WTC11 (cell line): Measurements from ENCODE around the gene CAGE1. TPM values are rescaled to one million over a fixed set of nuclear protein-coding genes. Genes with fewer than 3 reads are reported as not detected.

Source experiments
- ATAC-seq: fragments of 200-7000 bp; cut with Tn5 transposase; 2 replicates; pipeline ENCODE4 v1.10.0; 2021; ENCODE audit warnings: mild to moderate bottlenecking, moderate library complexity
- CTCF ChIA-PET: fragments of 300-600 bp; sonication (Branson Sonifier 250); formaldehyde crosslinking; loops from one replicate; lab custom pipeline; 2021; ENCODE audit warnings: antibody characterized with exemption; lab: Charles Lee
- POLR2A ChIA-PET: fragments of 350-600 bp; sonication (Branson Sonifier 250); formaldehyde crosslinking; loops from one replicate; lab custom pipeline; 2021; ENCODE audit warnings: antibody characterized with exemption; lab: Charles Lee
- DNase-seq: peaks from one replicate; pipeline ENCODE4 v3.0.0; 2021; ENCODE audit warnings: low spot score
- H3K27ac Mint-ChIP-seq: 2 replicates; pipeline ENCODE4 v1.8.0; 2021; ENCODE audit warnings: mixed read lengths
- H3K27me3 Mint-ChIP-seq: 2 replicates; pipeline ENCODE4 v1.8.0; 2021; ENCODE audit warnings: low read depth, mild to moderate bottlenecking, moderate library complexity, mixed read lengths
- H3K36me3 Mint-ChIP-seq: 2 replicates; pipeline ENCODE4 v1.8.0; 2021; ENCODE audit warnings: mixed read lengths
- H3K4me1 Mint-ChIP-seq: 2 replicates; pipeline ENCODE4 v1.8.0; 2022; ENCODE audit warnings: mixed read lengths
- H3K4me3 Mint-ChIP-seq: 2 replicates; pipeline ENCODE4 v1.8.0; 2021; ENCODE audit warnings: mild to moderate bottlenecking, moderate library complexity, mixed read lengths
- H3K9me3 Mint-ChIP-seq: 2 replicates; pipeline ENCODE4 v1.8.0; 2021; ENCODE audit warnings: mixed read lengths
- ETV6 ChIP-seq: sonication (generic); formaldehyde crosslinking; IDR thresholded peaks from 2 replicates; pipeline ENCODE4 v1.8.1; 2022; ENCODE audit warnings: mild to moderate bottlenecking, missing genetic modification reagents
- GABPB1 ChIP-seq: sonication (generic); formaldehyde crosslinking; IDR thresholded peaks from 2 replicates; pipeline ENCODE4 v1.8.1; 2023; ENCODE audit warnings: mild to moderate bottlenecking, missing genetic modification reagents
- GRHL2 ChIP-seq: fragments of 250-450 bp; sonication (Bioruptor Pico); IDR thresholded peaks from 2 replicates; pipeline ENCODE4 v1.8.0; 2022; ENCODE audit warnings: mild to moderate bottlenecking, moderate library complexity; ENCODE audit not compliant: insufficient replicate concordance, severe bottlenecking
- HMGA2 ChIP-seq: fragments of 250-450 bp; sonication (Bioruptor Pico); IDR thresholded peaks from 2 replicates; pipeline ENCODE4 v1.4.0; 2021; ENCODE audit warnings: mild to moderate bottlenecking, moderate library complexity
- IRF1 ChIP-seq: sonication (generic); formaldehyde crosslinking; IDR thresholded peaks from 2 replicates; pipeline ENCODE4 v1.8.0; 2023; ENCODE audit warnings: missing genetic modification reagents
- JAZF1 ChIP-seq: fragments of 250-450 bp; sonication (Bioruptor Pico); IDR thresholded peaks from 2 replicates; pipeline ENCODE4 v1.9.0; 2021; ENCODE audit warnings: moderate library complexity, mild to moderate bottlenecking, inconsistent platforms
- OVOL2 ChIP-seq: fragments of 250-450 bp; sonication (Bioruptor Pico); IDR thresholded peaks from 2 replicates; pipeline ENCODE4 v1.9.0; 2021; ENCODE audit warnings: mild to moderate bottlenecking, borderline replicate concordance
- TEAD1 ChIP-seq: sonication (generic); formaldehyde crosslinking; IDR thresholded peaks from 2 replicates; pipeline ENCODE4 v1.8.0; 2022; ENCODE audit warnings: mild to moderate bottlenecking, missing genetic modification reagents
- ZNF121 ChIP-seq: sonication (generic); formaldehyde crosslinking; IDR thresholded peaks from 2 replicates; pipeline ENCODE4 v1.8.0; 2023; ENCODE audit warnings: missing genetic modification reagents
- ZNF219 ChIP-seq: sonication (generic); formaldehyde crosslinking; IDR thresholded peaks from 2 replicates; pipeline ENCODE4 v1.8.0; 2023; ENCODE audit warnings: missing genetic modification reagents, mild to moderate bottlenecking, borderline replicate concordance
- ZNF423 ChIP-seq: fragments of 250-450 bp; sonication (Bioruptor Pico); IDR thresholded peaks from 2 replicates; pipeline ENCODE4 v2.1.2; 2022; ENCODE audit warnings: mild to moderate bottlenecking, moderate library complexity
- ZNF532 ChIP-seq: fragments of 250-450 bp; sonication (Bioruptor Pico); IDR thresholded peaks from 2 replicates; pipeline ENCODE4 v1.9.0; 2021; ENCODE audit warnings: mild to moderate bottlenecking, borderline replicate concordance
- total RNA-seq: library from RNA; stranded (reverse); gene quantifications from 3 replicates; pipeline ENCODE4 v1.2.3, GENCODE V29; 2021
- TF ChIP-seq, protein P1 (sequence below): sonication (generic); formaldehyde crosslinking; IDR thresholded peaks from 2 replicates; pipeline ENCODE4 v1.8.1; 2023; ENCODE audit warnings: mild to moderate bottlenecking, moderate library complexity, missing genetic modification reagents
- TF ChIP-seq, protein P2 (sequence below): sonication (generic); formaldehyde crosslinking; IDR thresholded peaks from 2 replicates; pipeline ENCODE4 v1.8.0; 2023; ENCODE audit warnings: mild to moderate bottlenecking, missing genetic modification reagents
- TF ChIP-seq, protein P3 (sequence below): fragments of 250-450 bp; sonication (Bioruptor Pico); IDR thresholded peaks from 2 replicates; pipeline ENCODE4 v2.1.2; 2022; ENCODE audit warnings: mild to moderate bottlenecking, moderate library complexity

CAGE1 gene
- total RNA-seq, 1 experiment from 2014 or later: 0.07 TPM

- POLR2A ChIA-PET: no interaction called here
- TF ChIP-seq ETV6 (CRISPR knock-in tag) (no peak), IRF1 (CRISPR knock-in tag) (no peak), ZNF532 (CRISPR knock-in tag) (no peak), ZNF121 (CRISPR knock-in tag) (no peak), HMGA2 (CRISPR knock-in tag) (no peak), GABPB1 (CRISPR knock-in tag) (no peak), TEAD1 (CRISPR knock-in tag) (no peak), JAZF1 (CRISPR knock-in tag) (no peak), ZNF219 (CRISPR knock-in tag) (no peak), OVOL2 (CRISPR knock-in tag) (no peak), GRHL2 (CRISPR knock-in tag) (no peak), ZNF423 (CRISPR knock-in tag) (no peak)
- TF ChIP-seq, protein P1, sequence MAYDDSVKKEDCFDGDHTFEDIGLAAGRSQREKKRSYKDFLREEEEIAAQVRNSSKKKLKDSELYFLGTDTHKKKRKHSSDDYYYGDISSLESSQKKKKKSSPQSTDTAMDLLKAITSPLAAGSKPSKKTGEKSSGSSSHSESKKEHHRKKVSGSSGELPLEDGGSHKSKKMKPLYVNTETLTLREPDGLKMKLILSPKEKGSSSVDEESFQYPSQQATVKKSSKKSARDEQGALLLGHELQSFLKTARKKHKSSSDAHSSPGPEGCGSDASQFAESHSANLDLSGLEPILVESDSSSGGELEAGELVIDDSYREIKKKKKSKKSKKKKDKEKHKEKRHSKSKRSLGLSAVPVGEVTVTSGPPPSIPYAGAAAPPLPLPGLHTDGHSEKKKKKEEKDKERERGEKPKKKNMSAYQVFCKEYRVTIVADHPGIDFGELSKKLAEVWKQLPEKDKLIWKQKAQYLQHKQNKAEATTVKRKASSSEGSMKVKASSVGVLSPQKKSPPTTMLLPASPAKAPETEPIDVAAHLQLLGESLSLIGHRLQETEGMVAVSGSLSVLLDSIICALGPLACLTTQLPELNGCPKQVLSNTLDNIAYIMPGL (CRISPR knock-in tag): no peak
- TF ChIP-seq, protein P2, sequence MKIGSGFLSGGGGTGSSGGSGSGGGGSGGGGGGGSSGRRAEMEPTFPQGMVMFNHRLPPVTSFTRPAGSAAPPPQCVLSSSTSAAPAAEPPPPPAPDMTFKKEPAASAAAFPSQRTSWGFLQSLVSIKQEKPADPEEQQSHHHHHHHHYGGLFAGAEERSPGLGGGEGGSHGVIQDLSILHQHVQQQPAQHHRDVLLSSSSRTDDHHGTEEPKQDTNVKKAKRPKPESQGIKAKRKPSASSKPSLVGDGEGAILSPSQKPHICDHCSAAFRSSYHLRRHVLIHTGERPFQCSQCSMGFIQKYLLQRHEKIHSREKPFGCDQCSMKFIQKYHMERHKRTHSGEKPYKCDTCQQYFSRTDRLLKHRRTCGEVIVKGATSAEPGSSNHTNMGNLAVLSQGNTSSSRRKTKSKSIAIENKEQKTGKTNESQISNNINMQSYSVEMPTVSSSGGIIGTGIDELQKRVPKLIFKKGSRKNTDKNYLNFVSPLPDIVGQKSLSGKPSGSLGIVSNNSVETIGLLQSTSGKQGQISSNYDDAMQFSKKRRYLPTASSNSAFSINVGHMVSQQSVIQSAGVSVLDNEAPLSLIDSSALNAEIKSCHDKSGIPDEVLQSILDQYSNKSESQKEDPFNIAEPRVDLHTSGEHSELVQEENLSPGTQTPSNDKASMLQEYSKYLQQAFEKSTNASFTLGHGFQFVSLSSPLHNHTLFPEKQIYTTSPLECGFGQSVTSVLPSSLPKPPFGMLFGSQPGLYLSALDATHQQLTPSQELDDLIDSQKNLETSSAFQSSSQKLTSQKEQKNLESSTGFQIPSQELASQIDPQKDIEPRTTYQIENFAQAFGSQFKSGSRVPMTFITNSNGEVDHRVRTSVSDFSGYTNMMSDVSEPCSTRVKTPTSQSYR (CRISPR knock-in tag): no peak
- TF ChIP-seq, protein P3, sequence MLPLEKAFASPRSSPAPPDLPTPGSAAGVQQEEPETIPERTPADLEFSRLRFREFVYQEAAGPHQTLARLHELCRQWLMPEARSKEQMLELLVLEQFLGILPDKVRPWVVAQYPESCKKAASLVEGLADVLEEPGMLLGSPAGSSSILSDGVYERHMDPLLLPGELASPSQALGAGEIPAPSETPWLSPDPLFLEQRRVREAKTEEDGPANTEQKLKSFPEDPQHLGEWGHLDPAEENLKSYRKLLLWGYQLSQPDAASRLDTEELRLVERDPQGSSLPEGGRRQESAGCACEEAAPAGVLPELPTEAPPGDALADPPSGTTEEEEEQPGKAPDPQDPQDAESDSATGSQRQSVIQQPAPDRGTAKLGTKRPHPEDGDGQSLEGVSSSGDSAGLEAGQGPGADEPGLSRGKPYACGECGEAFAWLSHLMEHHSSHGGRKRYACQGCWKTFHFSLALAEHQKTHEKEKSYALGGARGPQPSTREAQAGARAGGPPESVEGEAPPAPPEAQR (CRISPR knock-in tag): no peak
- Mint-ChIP-seq H3K27me3 (no peaks in the 10 kb centered on the region), H3K36me3 (no peaks in the 10 kb centered on the region), H3K4me3 (no peak overlapping the region), H3K27ac (no peak overlapping the region), H3K4me1 (no peaks in the 10 kb centered on the region), H3K9me3 (peaks cover 5% of the 10 kb centered on the region)
- ATAC-seq: no peak
- DNase-seq: no peak
- CTCF ChIA-PET: interaction anchor here (2.8 kb wide), 1 partner anchor 11 kb away, joined by 15 read pairs; no protein-coding TSS in a partner anchor
Observed at GRCh38 chr6:7328243-7328642, 61.3 kb downstream of the CAGE1 start.
